Panc1 (cell line): ENCODE results near the gene PCDH8. TPM values are rescaled to one million over a fixed set of nuclear protein-coding genes. Genes with fewer than 3 reads are reported as not detected.

Experiments used
- ATAC-seq: fragments of 200-7000 bp; cut with Tn5 transposase; 2 replicates; pipeline ENCODE4 v1.9.1; 2020; ENCODE audit warnings: mild to moderate bottlenecking, moderate library complexity
- Bru-seq: library from RNA; stranded (reverse); fragments of 400-500 nt; gene quantifications from one replicate; lab custom pipeline; 2021; lab: Mats Ljungman, UMichigan
- BruChase-seq, 2 experiments: library from RNA; stranded (reverse); fragments of 400-500 nt; gene quantifications; one replicate each; lab custom pipeline; 2021; lab: Mats Ljungman, UMichigan
- BruUV-seq: library from RNA; stranded (reverse); fragments of 400-500 nt; replicated peaks from 2 replicates; lab custom pipeline; 2021; lab: Mats Ljungman, UMichigan
- CTCF ChIA-PET: fragments of 300-600 bp; sonication (Branson Sonifier 250); formaldehyde crosslinking; loops from one replicate; lab custom pipeline; 2022; ENCODE audit warnings: antibody characterized with exemption; lab: Charles Lee
- POLR2A ChIA-PET: fragments of 300-600 bp; sonication (Branson Sonifier 250); formaldehyde crosslinking; loops from one replicate; lab custom pipeline; 2022; ENCODE audit warnings: antibody characterized with exemption; lab: Charles Lee
- DNase-seq: peaks from one replicate; pipeline ENCODE4 v3.0.0-alpha.2; 2010; ENCODE audit warnings: low read depth, low spot score
- H3K27ac ChIP-seq: 2 replicates; pipeline ENCODE4 v1.5.1; 2011; ENCODE audit warnings: mild to moderate bottlenecking, low read length, inconsistent platforms
- H3K27me3 ChIP-seq: fragments of 200-500 bp; sonication (Bioruptor generic); 2 replicates; pipeline ENCODE4 v1.6.0; 2014; ENCODE audit warnings: low read length, inconsistent platforms; ENCODE audit not compliant: control insufficient read depth, insufficient read depth
- H3K36me3 ChIP-seq: fragments of 200-500 bp; sonication (Bioruptor generic); 2 replicates; pipeline ENCODE4 v1.5.1; 2014; ENCODE audit warnings: inconsistent platforms, mild to moderate bottlenecking, low read length, moderate library complexity; ENCODE audit not compliant: control insufficient read depth, insufficient read depth
- H3K4me1 ChIP-seq: 2 replicates; pipeline ENCODE4 v1.5.1; 2011; ENCODE audit warnings: inconsistent platforms, mild to moderate bottlenecking, low read length, moderate library complexity; ENCODE audit not compliant: control insufficient read depth, insufficient read depth
- H3K4me3 ChIP-seq, 2 experiments: 2 replicates each; pipeline ENCODE4 v1.5.1; 2011 to 2012; ENCODE audit warnings: low read depth in 2 of 2, low read length in 2 of 2, mild to moderate bottlenecking in 2 of 2, inconsistent platforms in 1 of 2, moderate library complexity in 1 of 2
- H3K9me3 ChIP-seq: fragments of 200-500 bp; sonication (Bioruptor generic); 2 replicates; pipeline ENCODE4 v1.5.1; 2014; ENCODE audit warnings: low read depth, mild to moderate bottlenecking, inconsistent platforms, low read length, moderate library complexity; ENCODE audit not compliant: control insufficient read depth, insufficient read depth
- POLR2AphosphoS5 ChIP-seq: IDR thresholded peaks from 2 replicates; pipeline ENCODE4 v1.6.1; 2012; ENCODE audit warnings: mild to moderate bottlenecking, low read depth, low read length, moderate library complexity
- TCF7L2 ChIP-seq: IDR thresholded peaks from 2 replicates; pipeline ENCODE4 v1.6.1; 2011; ENCODE audit warnings: mild to moderate bottlenecking, low read depth, low read length, inconsistent platforms
- in situ Hi-C: cut with HindIII; loops from 2 replicates; pipeline ENCODE4 v1.10.0; 2016; ENCODE audit warnings: low sequenced_read_pairs, low pct_unique_long_range_greater_than_20kb
- intact Hi-C: fragments of 100-400 bp; cut with micrococcal nuclease; formaldehyde crosslinking; loops from one replicate; pipeline ENCODE4 v1.10.0; 2022; ENCODE audit not compliant: unreplicated experiment
- long read RNA-seq: library from polyadenylated mRNA; unstranded; transcript quantifications from one replicate; pipeline ENCODE4 v2.0.0, GENCODE V29; 2021; ENCODE audit not compliant: unreplicated experiment
- polyA plus RNA-seq: library from polyadenylated mRNA; unstranded; fragments of >200 nt; gene quantifications from one replicate; pipeline ENCODE4 v1.2.1, GENCODE V29; 2012; ENCODE audit warnings: missing spikeins; ENCODE audit not compliant: insufficient read length
- total RNA-seq: library from RNA; stranded (reverse); gene quantifications from one replicate; pipeline ENCODE4 v1.2.1, GENCODE V29; 2021; ENCODE audit not compliant: unreplicated experiment
- TF ChIP-seq, protein P1 (sequence below): fragments of 450-650 bp; IDR thresholded peaks from 2 replicates; pipeline ENCODE4 v1.5.1; 2017; ENCODE audit warnings: mild to moderate bottlenecking
- TF ChIP-seq, protein P2 (sequence below), 2 experiments: IDR thresholded peaks; 2 replicates each; pipeline ENCODE4 v1.6.1; 2011 to 2012; ENCODE audit warnings: low read depth in 2 of 2, control low read depth in 1 of 2, low read length in 1 of 2, mild to moderate bottlenecking in 1 of 2, moderate library complexity in 1 of 2; ENCODE audit not compliant: insufficient read depth in 1 of 2

Gene PCDH8, protein sequence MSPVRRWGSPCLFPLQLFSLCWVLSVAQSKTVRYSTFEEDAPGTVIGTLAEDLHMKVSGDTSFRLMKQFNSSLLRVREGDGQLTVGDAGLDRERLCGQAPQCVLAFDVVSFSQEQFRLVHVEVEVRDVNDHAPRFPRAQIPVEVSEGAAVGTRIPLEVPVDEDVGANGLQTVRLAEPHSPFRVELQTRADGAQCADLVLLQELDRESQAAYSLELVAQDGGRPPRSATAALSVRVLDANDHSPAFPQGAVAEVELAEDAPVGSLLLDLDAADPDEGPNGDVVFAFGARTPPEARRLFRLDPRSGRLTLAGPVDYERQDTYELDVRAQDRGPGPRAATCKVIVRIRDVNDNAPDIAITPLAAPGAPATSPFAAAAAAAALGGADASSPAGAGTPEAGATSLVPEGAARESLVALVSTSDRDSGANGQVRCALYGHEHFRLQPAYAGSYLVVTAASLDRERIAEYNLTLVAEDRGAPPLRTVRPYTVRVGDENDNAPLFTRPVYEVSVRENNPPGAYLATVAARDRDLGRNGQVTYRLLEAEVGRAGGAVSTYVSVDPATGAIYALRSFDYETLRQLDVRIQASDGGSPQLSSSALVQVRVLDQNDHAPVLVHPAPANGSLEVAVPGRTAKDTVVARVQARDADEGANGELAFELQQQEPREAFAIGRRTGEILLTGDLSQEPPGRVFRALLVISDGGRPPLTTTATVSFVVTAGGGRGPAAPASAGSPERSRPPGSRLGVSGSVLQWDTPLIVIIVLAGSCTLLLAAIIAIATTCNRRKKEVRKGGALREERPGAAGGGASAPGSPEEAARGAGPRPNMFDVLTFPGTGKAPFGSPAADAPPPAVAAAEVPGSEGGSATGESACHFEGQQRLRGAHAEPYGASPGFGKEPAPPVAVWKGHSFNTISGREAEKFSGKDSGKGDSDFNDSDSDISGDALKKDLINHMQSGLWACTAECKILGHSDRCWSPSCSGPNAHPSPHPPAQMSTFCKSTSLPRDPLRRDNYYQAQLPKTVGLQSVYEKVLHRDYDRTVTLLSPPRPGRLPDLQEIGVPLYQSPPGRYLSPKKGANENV
- total RNA-seq, result not detected
- not detected for polyA plus RNA-seq
- not detected for Bru-seq, nascent RNA
- not detected for BruChase-seq, experiment 1, labeled RNA remaining after a 2-hour chase
- not detected for BruChase-seq, experiment 2, labeled RNA remaining after a 6-hour chase
- long read RNA-seq, result 0 reads

DNA sequence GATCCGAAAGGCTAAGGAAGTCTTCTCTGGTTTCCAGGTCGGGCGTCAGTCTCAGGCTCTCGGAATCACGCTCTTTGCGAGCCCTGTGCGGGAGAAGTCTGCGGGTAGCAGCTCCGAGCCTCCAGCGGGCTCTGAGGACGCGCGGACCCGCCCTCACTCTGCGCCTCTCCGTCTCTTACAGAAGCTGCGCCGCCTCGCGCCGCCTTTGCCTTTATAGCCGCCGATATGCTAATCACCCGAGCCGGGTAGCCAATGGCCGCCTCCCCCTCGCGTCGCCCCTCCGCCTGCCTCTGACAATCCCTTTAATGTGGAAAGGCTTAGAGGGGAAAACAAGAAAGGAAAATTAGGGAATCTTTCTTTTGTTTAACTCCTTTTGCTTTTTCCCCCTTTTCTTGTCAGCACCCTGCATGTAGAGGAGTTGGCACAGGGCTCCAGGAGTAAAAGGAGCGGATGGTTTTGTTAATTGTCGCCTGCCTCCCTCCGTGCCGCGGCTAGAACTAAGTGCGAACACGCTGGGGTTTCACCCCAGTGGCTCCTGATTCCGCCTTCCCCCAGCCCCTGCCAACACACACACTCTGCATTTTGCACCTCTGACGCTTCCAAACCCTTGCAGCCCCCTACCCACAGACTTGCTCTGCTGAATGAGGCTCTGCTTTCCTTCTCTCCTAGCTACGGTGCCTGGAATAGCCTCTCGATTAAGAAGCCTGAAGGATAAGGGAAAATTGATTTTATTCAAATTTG lies at the start of gene PCDH8:
PCDH8 (minus strand) TSS at position 186 of the 741 bp plus-strand sequence. CDS start 204 bp downstream, outside the sequence.
- ATAC-seq, result no peak
- no peak within 1 kb of the TSS for H3K27ac ChIP-seq
- in situ Hi-C loops (no loop called here), intact Hi-C loops (no loop called here)
- POLR2A ChIA-PET, result no interaction called here
- BruUV-seq, result no TSS peak
- H3K36me3 ChIP-seq, result no peaks in the 10 kb centered on the region
- TF ChIP-seq POLR2AphosphoS5, result no peak
- 0 out of 2 replicates have a peak, but pooled peaks have one; percentile 21 for TF ChIP-seq TCF7L2
- H3K27me3 ChIP-seq, result peaks cover 6% of the 10 kb centered on the region
- no peak within 1 kb of the TSS; a peak in 1 of 4 replicates for H3K4me3 ChIP-seq
- no peaks in the 10 kb centered on the region for H3K9me3 ChIP-seq
- H3K4me1 ChIP-seq, result no peaks in the 10 kb centered on the region
- CTCF ChIA-PET, result no interaction called here
- no peak for DNase-seq

DNA sequence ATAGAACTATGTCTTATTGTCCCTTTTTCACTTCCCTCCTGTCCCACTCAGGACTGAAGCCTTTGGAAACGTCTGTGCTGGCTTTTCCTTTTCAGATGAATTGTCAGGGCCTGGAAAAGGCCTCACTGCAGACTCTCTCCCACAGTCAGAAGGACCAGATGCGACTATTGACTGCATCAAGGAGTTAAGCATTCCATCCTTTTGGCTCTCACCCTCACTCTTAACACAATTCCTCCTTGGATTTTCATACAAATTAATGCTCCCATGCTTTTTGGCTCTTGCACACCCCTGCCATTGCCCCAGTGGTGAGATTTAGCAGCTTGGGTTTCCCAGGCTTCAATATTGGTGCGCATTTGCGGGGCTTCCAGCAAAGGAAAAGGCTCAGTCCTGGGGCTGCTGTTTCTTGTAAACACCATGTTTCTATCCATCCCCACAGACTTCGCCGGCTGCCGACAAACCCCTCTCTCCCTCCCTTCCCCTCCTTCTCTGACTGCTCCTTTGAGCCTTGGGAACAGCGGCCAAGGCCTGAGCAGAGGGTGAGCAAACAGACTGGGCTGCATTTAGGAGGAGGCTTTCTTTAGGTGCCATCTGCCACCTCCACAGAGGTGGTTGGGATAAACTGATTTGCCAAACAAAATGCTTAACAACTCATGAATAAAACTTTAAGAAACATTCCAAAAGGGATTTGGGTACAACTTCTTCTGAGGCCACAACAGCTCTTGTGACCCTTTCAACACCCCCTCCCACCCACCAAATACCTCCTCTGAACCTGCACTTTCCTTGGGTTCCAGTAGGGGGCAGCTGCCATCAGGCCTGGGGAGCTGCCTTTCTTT lies 48.6 kb upstream of the PCDH8 start:
- DNase-seq, result peak; percentile 5
- in situ Hi-C loops, result no loop called here
- CTCF ChIA-PET, result interaction anchor here (0.6 to 0.7 kb wide), 2 partner anchors 9 to 141 kb away, joined by 5 read pairs; no protein-coding TSS in a partner anchor
- POLR2A ChIA-PET, result no interaction called here
- Histone ChIP-seq H3K4me1 (no peaks in the 10 kb centered on the region), H3K9me3 (no peaks in the 10 kb centered on the region), H3K27ac (no peak overlapping the region), H3K4me3 (no peak overlapping the region), H3K36me3 (no peaks in the 10 kb centered on the region), H3K27me3 (no peaks in the 10 kb centered on the region)
- BruUV-seq, result no TSS peak
- TF ChIP-seq, protein P1, sequence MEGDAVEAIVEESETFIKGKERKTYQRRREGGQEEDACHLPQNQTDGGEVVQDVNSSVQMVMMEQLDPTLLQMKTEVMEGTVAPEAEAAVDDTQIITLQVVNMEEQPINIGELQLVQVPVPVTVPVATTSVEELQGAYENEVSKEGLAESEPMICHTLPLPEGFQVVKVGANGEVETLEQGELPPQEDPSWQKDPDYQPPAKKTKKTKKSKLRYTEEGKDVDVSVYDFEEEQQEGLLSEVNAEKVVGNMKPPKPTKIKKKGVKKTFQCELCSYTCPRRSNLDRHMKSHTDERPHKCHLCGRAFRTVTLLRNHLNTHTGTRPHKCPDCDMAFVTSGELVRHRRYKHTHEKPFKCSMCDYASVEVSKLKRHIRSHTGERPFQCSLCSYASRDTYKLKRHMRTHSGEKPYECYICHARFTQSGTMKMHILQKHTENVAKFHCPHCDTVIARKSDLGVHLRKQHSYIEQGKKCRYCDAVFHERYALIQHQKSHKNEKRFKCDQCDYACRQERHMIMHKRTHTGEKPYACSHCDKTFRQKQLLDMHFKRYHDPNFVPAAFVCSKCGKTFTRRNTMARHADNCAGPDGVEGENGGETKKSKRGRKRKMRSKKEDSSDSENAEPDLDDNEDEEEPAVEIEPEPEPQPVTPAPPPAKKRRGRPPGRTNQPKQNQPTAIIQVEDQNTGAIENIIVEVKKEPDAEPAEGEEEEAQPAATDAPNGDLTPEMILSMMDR, result peak; percentile 69
- TF ChIP-seq TCF7L2, result no peak
- TF ChIP-seq, protein P2, sequence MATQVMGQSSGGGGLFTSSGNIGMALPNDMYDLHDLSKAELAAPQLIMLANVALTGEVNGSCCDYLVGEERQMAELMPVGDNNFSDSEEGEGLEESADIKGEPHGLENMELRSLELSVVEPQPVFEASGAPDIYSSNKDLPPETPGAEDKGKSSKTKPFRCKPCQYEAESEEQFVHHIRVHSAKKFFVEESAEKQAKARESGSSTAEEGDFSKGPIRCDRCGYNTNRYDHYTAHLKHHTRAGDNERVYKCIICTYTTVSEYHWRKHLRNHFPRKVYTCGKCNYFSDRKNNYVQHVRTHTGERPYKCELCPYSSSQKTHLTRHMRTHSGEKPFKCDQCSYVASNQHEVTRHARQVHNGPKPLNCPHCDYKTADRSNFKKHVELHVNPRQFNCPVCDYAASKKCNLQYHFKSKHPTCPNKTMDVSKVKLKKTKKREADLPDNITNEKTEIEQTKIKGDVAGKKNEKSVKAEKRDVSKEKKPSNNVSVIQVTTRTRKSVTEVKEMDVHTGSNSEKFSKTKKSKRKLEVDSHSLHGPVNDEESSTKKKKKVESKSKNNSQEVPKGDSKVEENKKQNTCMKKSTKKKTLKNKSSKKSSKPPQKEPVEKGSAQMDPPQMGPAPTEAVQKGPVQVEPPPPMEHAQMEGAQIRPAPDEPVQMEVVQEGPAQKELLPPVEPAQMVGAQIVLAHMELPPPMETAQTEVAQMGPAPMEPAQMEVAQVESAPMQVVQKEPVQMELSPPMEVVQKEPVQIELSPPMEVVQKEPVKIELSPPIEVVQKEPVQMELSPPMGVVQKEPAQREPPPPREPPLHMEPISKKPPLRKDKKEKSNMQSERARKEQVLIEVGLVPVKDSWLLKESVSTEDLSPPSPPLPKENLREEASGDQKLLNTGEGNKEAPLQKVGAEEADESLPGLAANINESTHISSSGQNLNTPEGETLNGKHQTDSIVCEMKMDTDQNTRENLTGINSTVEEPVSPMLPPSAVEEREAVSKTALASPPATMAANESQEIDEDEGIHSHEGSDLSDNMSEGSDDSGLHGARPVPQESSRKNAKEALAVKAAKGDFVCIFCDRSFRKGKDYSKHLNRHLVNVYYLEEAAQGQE (IDR thresholded peaks at IDR 0.05; ENCODE audit: insufficient read depth in 1 of 2, low read depth in 2 of 2, low read length in 1 of 2), result no peak
- ATAC-seq, result no peak
- intact Hi-C loops, result no loop called here
